ENCODE results near the gene SPTB. TPM values are rescaled to one million over a fixed set of nuclear protein-coding genes. Genes with fewer than 3 reads are reported as not detected.

Gene SPTB
- polyA plus RNA-seq, 3 donors from 2014 or later: 0.29 TPM; not detected in 2

DNA sequence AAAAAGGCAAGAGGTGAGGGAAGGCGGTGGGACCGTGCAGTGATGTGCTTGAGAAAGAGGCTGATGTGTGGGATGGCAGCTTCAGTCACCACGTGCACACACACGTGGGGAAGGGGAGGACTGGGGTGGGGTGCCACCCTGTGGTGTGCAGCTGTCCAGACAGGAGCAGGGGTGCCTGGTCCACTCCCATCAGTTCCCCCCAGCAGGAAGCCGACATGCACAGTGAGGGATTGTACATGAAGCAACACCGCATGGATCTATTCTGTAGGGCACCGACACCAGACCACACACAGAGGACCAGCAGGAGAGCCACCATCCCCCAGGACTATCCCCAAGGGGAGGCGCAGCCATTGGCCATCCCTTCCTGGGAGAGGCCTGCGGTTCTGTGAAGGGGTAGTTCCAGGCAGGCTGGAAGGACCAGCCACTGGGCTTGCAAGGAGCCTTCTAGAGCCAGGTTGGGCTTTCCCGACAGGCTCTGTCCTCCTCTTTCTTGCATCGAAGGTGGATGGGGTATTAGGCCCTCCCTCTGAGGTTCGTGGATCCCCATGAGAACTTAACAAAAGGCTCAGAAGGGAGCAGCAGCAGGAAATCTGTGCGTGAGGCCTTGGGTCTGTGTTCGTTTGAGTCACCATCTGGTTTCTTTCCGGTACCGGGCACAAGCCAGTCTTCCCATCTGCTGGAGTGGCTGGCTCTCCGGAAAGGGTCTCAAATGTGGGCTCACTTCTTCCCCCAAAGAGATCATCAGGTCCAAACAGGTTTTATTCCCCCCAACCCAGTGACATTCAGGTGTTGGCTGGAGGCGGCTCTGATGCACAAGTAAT, 115.7 kb downstream of the SPTB start:
- Mint-ChIP-seq H3K27ac (peak overlapping the region in 4 of 6 donors; percentile 13 to 55 (median 51)), H3K27me3 (ENCODE audit: low read depth in 3 of 3) (peaks cover 4 to 42% (median 26%) of the 10 kb centered on the region in 3 donors), H3K36me3 (no peaks in the 10 kb centered on the region), H3K4me1 (peaks cover 57 to 59% of the 10 kb centered on the region in 2 donors), H3K4me3 (peak overlapping the region; percentile 72 to 87 (median 80)), H3K9me3 (no peaks in the 10 kb centered on the region)
- DNase-seq: no peak

DNA sequence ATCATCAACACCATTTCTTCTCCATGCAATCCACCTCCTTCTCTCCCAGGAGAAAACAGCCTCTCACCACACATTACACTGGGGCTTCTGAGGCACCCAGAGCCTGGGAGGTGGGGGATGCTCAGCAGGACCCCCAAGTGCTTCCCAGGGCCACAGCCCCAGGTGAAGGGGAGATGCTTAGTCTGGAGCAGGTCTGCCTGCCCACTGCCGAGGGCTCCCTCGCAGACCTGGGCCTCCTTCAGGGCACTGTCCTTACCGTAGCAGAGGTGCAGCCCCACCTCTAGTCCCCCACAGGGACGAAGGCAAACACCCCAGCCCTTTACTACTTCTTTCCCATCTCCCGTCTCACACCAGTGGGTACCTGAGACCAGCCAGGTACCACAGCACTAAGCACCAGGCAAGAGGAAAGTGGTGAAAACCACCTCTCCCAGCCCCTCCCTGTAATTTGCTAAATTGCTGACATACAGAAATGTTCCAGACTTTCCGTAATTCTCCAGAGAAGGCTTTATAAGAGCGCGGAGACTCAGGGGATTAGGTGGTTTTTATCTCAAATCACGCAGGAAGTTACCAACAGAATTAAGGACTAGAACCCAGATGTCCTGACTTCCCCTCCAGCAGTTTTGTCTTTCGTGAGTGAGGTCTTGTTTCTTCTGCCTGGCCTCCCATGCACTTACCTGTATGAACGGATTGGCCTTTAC, 116.5 kb downstream of the SPTB start:
- no peak for DNase-seq
- peaks cover 65 to 67% of the 10 kb centered on the region in 2 donors for H3K4me1 Mint-ChIP-seq
- no peaks in the 10 kb centered on the region for H3K36me3 Mint-ChIP-seq
- peaks cover 4 to 50% (median 26%) of the 10 kb centered on the region in 3 donors for H3K27me3 Mint-ChIP-seq (ENCODE audit: low read depth in 3 of 3)
- H3K9me3 Mint-ChIP-seq: no peaks in the 10 kb centered on the region
- peak overlapping the region in 3 of 5 donors; percentile 15 to 31 (median 21) for H3K4me3 Mint-ChIP-seq
- H3K27ac Mint-ChIP-seq: peak overlapping the region in 2 of 6 donors; percentile 40 to 49

DNA sequence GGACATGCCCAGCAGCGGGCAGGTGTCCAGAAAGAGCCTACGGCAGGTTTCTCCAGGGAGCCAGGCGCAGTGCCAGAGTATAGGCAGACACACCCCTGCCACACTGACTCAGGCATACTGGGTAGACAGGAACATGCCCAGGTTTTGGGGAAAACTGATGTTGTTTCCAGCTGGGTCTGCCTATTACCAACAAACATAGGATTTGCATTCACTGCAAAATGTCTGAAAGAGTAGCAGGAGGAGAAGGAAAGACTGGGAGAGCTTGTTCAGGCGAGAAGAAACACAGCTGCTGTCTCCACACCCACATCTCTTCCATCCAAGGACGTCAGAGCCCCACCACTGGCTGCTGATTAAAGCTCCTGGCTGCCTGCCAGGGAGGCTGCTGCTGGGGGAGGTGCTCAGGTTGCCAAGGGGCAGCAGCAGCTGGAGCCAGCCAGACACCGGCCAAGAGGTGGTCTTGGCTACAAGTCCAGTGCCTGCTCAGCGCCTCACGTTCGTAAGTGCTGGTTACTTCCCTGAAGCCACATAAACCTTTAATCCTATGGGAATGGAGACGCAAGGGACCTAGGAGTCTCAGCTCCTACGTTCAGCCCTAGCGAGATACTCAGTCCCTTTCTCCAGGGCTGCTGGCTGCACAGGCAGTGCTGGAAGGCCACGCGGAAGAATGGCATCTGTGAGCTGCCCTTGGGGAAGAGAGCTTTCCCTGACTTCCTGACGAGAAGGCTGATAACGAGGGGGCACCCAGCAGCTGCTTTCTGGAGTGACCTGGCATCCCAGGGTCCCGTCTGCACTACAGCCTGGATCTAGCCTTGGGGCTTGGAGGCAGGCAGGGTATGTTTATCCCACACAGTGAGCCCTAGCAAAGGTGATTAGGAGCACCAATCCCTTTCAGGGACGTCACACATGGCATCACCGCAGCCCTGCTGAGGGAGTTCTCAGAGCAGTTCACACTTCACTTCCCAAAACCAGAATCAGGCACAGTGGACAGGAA, 117.4 kb downstream of the SPTB start:
- H3K4me3 Mint-ChIP-seq: peak overlapping the region in 4 of 5 donors; percentile 41 to 68 (median 49)
- peaks cover 4 to 49% (median 31%) of the 10 kb centered on the region in 3 donors for H3K27me3 Mint-ChIP-seq (ENCODE audit: low read depth in 3 of 3)
- H3K4me1 Mint-ChIP-seq: peaks cover 74 to 75% of the 10 kb centered on the region in 2 donors

GRCh38 chr14:64761441-64762043, 118.2 kb downstream of the SPTB start:
- Mint-ChIP-seq H3K9me3 (no peaks in the 10 kb centered on the region), H3K4me3 (peak overlapping the region in 3 of 5 donors; percentile 48 to 68 (median 68)), H3K27ac (peak overlapping the region in 4 of 6 donors; percentile 51 to 78 (median 66)), H3K4me1 (peaks cover 82 to 83% of the 10 kb centered on the region in 2 donors), H3K36me3 (no peaks in the 10 kb centered on the region), H3K27me3 (ENCODE audit: low read depth in 3 of 3) (peaks cover 5 to 47% (median 32%) of the 10 kb centered on the region in 3 donors)
- DNase-seq: no peak

More for the DNA sequence above, 117.4 kb downstream of the SPTB start:
- peak; percentile 25 to 55 (median 42) for DNase-seq
- Mint-ChIP-seq H3K9me3 (no peaks in the 10 kb centered on the region), H3K36me3 (no peaks in the 10 kb centered on the region), H3K27ac (peak overlapping the region in 2 of 6 donors; percentile 51 to 77)

DNA sequence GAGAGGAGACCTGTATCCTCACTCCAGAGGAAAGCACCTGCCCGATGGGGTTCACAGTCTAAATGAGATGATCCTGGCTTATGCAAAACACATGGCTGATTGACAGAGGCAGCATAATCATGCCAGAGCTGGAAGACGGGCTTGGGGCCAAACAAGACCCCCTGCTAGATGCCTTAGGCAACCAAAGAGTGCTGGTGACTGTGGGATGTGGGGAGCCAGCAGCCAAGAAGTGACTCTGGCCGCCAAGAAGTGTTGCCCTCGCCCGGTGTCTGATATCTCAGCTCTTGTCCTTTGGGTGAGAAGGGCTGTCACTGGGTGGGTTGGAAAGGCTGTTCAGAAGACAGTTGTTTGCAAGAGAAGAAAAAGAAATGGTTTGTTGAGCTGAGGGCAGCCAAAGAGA, 118.8 kb downstream of the SPTB start:
- Mint-ChIP-seq H3K4me3 (peak overlapping the region in 4 of 5 donors; percentile 11 to 68 (median 42)), H3K36me3 (no peaks in the 10 kb centered on the region), H3K27me3 (ENCODE audit: low read depth in 3 of 3) (peaks cover 5 to 52% (median 31%) of the 10 kb centered on the region in 3 donors), H3K4me1 (peaks cover 88 to 90% of the 10 kb centered on the region in 2 donors), H3K9me3 (no peaks in the 10 kb centered on the region), H3K27ac (peak overlapping the region in 4 of 6 donors; percentile 22 to 78 (median 64))
- no peak for DNase-seq

DNA sequence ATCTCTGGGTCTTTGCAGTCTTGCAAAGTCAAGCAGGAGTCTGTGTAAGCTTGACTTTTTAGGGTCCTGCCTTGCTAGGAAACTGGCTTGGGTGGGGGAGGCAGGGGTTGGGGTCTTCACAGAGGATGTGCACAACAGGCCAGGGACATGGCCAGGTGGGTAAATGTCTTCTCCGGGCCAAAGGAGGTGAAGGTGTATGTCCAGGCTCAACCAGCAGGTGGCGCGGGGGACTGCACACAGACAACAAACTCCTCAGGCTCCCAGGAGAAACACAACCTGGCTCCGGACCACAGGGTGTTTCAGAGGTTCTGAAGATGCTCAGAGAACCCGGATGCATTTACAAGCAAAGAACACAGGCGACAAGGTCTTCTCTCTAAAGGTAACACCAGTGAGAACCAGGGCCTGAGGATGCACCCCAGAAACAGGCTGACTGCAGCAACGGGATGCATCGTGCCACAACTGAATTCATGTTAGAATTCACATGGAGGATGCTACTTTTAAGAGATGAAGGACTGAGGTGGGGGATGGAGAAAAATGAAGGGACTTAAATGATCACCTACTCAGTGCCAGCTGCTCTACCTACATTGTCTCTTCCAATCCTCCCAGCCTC, 119.5 kb downstream of the SPTB start:
- peaks cover 95% of the 10 kb centered on the region in 2 donors for H3K4me1 Mint-ChIP-seq

GRCh38 chr14:64759555-64759938, 120.2 kb downstream of the SPTB start:
- peaks cover 98 to 99% of the 10 kb centered on the region in 2 donors for H3K4me1 Mint-ChIP-seq
- DNase-seq: no peak
- no peaks in the 10 kb centered on the region for H3K9me3 Mint-ChIP-seq
- peak overlapping the region in 3 of 5 donors; percentile 40 to 68 (median 64) for H3K4me3 Mint-ChIP-seq
- no peaks in the 10 kb centered on the region for H3K36me3 Mint-ChIP-seq
- peaks cover 4 to 52% (median 32%) of the 10 kb centered on the region in 3 donors for H3K27me3 Mint-ChIP-seq (ENCODE audit: low read depth in 3 of 3)
- peak overlapping the region in 4 of 6 donors; percentile 30 to 92 (median 70) for H3K27ac Mint-ChIP-seq

More for the DNA sequence above, 119.5 kb downstream of the SPTB start:
- peaks cover 5 to 54% (median 30%) of the 10 kb centered on the region in 3 donors for H3K27me3 Mint-ChIP-seq (ENCODE audit: low read depth in 3 of 3)
- no peaks in the 10 kb centered on the region for H3K9me3 Mint-ChIP-seq
- peak overlapping the region in 4 of 6 donors; percentile 51 to 92 (median 82) for H3K27ac Mint-ChIP-seq
- no peaks in the 10 kb centered on the region for H3K36me3 Mint-ChIP-seq
- peak overlapping the region in 3 of 5 donors; percentile 60 to 68 (median 64) for H3K4me3 Mint-ChIP-seq
- peak; percentile 49 to 66 (median 53) for DNase-seq

- peak overlapping the region in 4 of 5 donors; percentile 42 to 75 (median 69) for H3K4me3 Mint-ChIP-seq
- peaks cover 4 to 47% (median 32%) of the 10 kb centered on the region in 3 donors for H3K27me3 Mint-ChIP-seq (ENCODE audit: low read depth in 3 of 3)
- H3K9me3 Mint-ChIP-seq: no peaks in the 10 kb centered on the region
- no peak for DNase-seq
- H3K4me1 Mint-ChIP-seq: peaks cover 98 to 99% of the 10 kb centered on the region in 2 donors
- no peaks in the 10 kb centered on the region for H3K36me3 Mint-ChIP-seq
- H3K27ac Mint-ChIP-seq: peak overlapping the region in 5 of 6 donors; percentile 2 to 92 (median 86)
These were observed 120.8 kb downstream of the SPTB start for GRCh38 chr14:64758691-64759554.

GRCh38 chr14:64758025-64758521, 121.6 kb downstream of the SPTB start:
- Mint-ChIP-seq H3K9me3 (no peaks in the 10 kb centered on the region), H3K4me1 (peaks cover 96% of the 10 kb centered on the region in 2 donors), H3K27me3 (ENCODE audit: low read depth in 3 of 3) (peaks cover 4 to 46% (median 29%) of the 10 kb centered on the region in 3 donors), H3K36me3 (no peaks in the 10 kb centered on the region), H3K4me3 (peak overlapping the region in 4 of 5 donors; percentile 42 to 75 (median 69)), H3K27ac (peak overlapping the region; percentile 2 to 90 (median 86))
- DNase-seq: no peak

GRCh38 chr14:64757601-64758000, 122.1 kb downstream of the SPTB start:
- DNase-seq: no peak
- no peaks in the 10 kb centered on the region for H3K9me3 Mint-ChIP-seq
- H3K4me1 Mint-ChIP-seq: peaks cover 91 to 96% of the 10 kb centered on the region in 2 donors
- H3K27me3 Mint-ChIP-seq (ENCODE audit: low read depth in 3 of 3): peaks cover 4 to 42% (median 27%) of the 10 kb centered on the region in 3 donors
- peak overlapping the region; percentile 75 to 90 (median 86) for H3K27ac Mint-ChIP-seq
- H3K36me3 Mint-ChIP-seq: no peaks in the 10 kb centered on the region
- peak overlapping the region in 4 of 5 donors; percentile 41 to 75 (median 69) for H3K4me3 Mint-ChIP-seq

- Mint-ChIP-seq H3K36me3 (no peaks in the 10 kb centered on the region), H3K9me3 (no peaks in the 10 kb centered on the region), H3K4me1 (peaks cover 82 to 87% of the 10 kb centered on the region in 2 donors), H3K27ac (peak overlapping the region; percentile 69 to 90 (median 88)), H3K27me3 (ENCODE audit: low read depth in 3 of 3) (peaks cover 2 to 35% (median 24%) of the 10 kb centered on the region in 3 donors), H3K4me3 (peak overlapping the region; percentile 22 to 83 (median 75))
- DNase-seq: no peak
These were observed 123.0 kb downstream of the SPTB start for GRCh38 chr14:64756712-64757111.

All from immature natural killer cell (primary cell).